Measurements from ENCODE around the gene POMGNT1.

The POMGNT1 gene

DNA sequence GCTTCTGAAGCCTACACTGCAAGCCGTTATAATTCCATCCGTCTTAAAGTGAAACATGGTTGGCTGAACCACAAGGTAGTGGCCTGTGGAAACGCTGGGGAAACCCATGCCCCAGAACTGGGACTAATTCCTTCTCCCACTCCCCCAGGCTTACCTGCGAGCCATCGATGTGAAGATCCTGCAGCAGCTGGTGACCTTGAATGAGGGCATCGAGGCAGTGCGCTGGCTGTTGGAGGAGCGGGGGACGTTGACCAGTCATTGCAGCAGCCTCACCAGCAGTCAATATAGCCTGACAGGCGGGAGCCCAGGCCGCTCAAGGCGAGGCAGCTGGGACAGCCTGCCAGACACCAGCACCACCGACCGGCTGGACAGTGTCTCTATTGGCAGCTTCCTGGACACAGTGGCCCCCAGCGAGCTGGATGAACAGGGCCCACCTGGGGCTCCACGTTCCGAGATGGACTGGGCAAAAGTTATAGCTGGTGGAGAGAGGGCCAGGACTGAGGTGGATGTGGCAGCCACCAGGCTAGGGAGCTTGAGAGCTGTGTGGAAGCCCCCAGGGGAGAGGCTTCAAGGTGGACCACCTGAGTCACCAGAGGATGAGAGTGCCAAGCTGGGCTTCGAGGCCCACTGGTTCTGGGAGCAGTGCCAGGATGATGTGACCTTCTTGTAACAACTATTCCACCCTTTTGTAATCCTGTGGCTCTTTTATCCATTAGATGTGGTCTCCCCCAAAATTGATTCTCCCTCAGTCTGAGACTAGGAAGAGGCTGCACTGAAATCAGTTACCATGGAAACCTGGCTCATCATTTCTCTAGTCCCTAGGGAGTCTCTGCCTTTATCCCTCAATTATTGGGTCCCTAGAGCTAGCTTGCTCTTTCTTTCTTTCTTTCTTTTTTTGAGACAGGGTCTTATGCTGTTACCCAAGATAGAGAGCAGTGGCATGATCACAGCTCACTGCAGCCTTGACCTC lies 21.6 kb upstream of the POMGNT1 start:
- H3K4me3 ChIP-seq (ENCODE audit: low read depth, low read length) = no peak overlapping the region
- TF ChIP-seq, protein P1, sequence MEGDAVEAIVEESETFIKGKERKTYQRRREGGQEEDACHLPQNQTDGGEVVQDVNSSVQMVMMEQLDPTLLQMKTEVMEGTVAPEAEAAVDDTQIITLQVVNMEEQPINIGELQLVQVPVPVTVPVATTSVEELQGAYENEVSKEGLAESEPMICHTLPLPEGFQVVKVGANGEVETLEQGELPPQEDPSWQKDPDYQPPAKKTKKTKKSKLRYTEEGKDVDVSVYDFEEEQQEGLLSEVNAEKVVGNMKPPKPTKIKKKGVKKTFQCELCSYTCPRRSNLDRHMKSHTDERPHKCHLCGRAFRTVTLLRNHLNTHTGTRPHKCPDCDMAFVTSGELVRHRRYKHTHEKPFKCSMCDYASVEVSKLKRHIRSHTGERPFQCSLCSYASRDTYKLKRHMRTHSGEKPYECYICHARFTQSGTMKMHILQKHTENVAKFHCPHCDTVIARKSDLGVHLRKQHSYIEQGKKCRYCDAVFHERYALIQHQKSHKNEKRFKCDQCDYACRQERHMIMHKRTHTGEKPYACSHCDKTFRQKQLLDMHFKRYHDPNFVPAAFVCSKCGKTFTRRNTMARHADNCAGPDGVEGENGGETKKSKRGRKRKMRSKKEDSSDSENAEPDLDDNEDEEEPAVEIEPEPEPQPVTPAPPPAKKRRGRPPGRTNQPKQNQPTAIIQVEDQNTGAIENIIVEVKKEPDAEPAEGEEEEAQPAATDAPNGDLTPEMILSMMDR (IDR thresholded peaks at IDR 0.05; ENCODE audit: low read depth, low read length) = no peak
- DNase-seq (ENCODE audit: low read depth, low spot score) = no peak
- in situ Hi-C loops (cut with HindIII; ENCODE audit: low sequenced_read_pairs) = no loop called here

DNA sequence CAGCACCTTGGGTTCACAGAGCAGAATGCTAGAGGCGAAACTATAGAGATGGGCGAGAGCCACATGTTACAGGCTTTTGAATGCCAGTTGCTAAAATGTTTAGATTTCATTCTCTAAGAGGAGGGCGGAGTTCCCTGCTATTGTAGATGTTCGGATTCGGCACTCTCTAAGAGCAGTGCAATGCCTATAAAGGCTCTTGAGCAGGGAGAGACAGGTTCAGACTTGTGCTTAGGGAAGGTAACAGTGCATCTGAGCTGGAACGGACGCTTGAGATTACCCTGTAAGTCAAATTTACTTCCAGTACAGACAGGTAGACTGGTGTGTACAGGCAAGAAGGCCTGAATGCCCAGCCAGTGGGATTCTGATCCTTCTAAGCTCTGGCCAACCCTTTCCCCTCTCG lies 20.2 kb upstream of the POMGNT1 start:
- H3K4me3 ChIP-seq (ENCODE audit: low read depth, low read length) = no peak overlapping the region
- in situ Hi-C loops (cut with HindIII; ENCODE audit: low sequenced_read_pairs) = no loop called here
- TF ChIP-seq, protein P1 (IDR thresholded peaks at IDR 0.05; ENCODE audit: low read depth, low read length) = no peak
- DNase-seq (ENCODE audit: low read depth, low spot score) = no peak

DNA sequence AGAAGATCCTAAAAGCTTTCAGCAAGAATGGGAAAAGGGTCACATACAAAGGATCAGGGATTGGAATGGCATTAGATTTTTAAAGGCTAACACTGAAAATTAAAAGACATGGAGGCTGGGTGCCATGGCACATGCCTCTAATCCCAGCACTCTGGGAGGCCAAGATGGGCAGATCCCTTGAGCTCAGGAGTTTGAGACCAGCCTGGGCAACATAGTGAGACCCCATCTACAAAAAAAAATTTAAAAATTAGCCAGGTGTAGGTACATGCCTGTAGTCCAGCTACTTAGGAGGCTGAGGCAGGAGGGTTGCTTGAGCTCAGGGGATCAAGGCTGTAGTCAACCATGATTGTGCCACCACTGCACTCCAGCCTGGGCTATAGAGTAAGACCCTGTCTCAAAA lies 17.3 kb upstream of the POMGNT1 start:
- in situ Hi-C loops (cut with HindIII; ENCODE audit: low sequenced_read_pairs) = no loop called here
- TF ChIP-seq, protein P1 (IDR thresholded peaks at IDR 0.05; ENCODE audit: low read depth, low read length) = no peak
- H3K4me3 ChIP-seq (ENCODE audit: low read depth, low read length) = no peak overlapping the region
- no peak for DNase-seq (ENCODE audit: low read depth, low spot score)

DNA sequence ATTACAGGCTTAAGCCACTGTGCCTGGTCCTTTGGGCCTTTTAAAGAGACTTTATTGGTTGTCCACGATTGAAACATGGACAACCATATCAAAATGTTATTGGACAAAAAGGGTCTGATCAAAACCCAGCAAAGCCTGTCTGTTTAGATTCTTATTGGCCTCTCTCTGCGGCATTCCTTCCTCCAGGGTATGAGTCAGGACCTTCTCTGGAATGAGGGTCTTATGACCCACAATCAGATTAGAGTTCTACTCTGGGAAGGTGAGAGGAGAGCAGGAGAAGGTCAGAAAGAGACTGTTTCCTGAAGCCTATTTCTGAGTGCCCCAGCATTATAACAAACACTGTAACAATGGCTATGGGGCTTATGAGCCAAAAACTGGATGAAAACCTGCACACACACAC lies 12.8 kb upstream of the POMGNT1 start:
- H3K4me3 ChIP-seq (ENCODE audit: low read depth, low read length) = no peak overlapping the region
- no peak for DNase-seq (ENCODE audit: low read depth, low spot score)
- in situ Hi-C loops (cut with HindIII; ENCODE audit: low sequenced_read_pairs) = no loop called here
- TF ChIP-seq, protein P1 (IDR thresholded peaks at IDR 0.05; ENCODE audit: low read depth, low read length) = no peak

DNA sequence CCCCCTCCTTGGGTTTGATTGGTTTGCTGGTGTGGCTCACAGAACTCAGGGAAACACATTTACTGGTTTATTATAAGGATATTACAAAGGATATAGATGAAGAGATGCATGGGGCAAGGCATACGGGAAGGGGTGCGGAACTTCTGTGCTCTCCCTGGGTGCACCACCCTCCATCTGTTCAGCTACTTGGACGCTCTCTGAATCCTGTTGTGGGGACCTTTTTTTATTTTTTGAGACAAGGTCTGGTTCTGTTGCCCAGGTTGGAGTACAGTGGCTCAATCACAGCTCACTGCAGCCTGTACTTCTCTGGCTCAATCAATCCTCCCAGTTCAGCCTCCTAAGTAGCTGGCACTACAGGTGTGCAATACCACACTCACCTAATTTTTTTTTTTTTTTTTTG lies 12.3 kb upstream of the POMGNT1 start:
- in situ Hi-C loops (cut with HindIII; ENCODE audit: low sequenced_read_pairs) = no loop called here
- no peak for DNase-seq (ENCODE audit: low read depth, low spot score)
- TF ChIP-seq, protein P1 (IDR thresholded peaks at IDR 0.05; ENCODE audit: low read depth, low read length) = no peak
- no peak overlapping the region for H3K4me3 ChIP-seq (ENCODE audit: low read depth, low read length)

DNA sequence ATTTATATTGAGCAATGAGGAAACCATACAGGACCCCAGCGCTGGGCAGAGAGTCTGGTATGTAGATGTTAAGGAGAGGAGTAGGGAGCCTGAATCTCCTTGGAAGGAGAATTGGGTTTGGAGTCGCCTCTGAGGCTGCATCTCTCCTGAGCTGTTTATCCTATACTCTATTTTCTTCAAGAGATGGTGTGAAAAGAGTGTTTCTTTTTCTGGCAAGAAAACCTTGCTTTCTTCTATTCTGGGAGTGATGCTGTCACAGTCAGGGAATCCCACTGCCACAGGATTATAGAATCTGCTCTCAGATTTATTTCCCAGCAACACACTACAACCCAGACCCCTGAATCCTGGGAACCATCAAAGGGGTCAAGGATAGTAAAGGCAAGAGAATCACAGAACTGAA lies 8.2 kb upstream of the POMGNT1 start:
- TF ChIP-seq, protein P1 (IDR thresholded peaks at IDR 0.05; ENCODE audit: low read depth, low read length) = no peak
- in situ Hi-C loops (cut with HindIII; ENCODE audit: low sequenced_read_pairs) = loop anchor here (10.0 kb wide), 1 partner anchor 162 kb away; no protein-coding TSS in a partner anchor

More for the DNA sequence above, 8.2 kb upstream of the POMGNT1 start:
- no peak overlapping the region for H3K4me3 ChIP-seq (ENCODE audit: low read depth, low read length)
- no peak for DNase-seq (ENCODE audit: low read depth, low spot score)
